Psoas muscle (tissue), 8 donors: Measurements from ENCODE around the gene APOA4. TPM values are rescaled to one million over a fixed set of nuclear protein-coding genes. Genes with fewer than 3 reads are reported as not detected.
A peak's percentile ranks its signal among the peaks of the same experiment; 100 is the strongest.

Experiments
- ATAC-seq, 4 donors: fragments of 200-7000 bp; cut with Tn5 transposase; one replicate each; pipeline ENCODE4 v1.9.1; 2020; ENCODE audit warnings: moderate library complexity in 3 of 4, mild to moderate bottlenecking in 2 of 4
- DNase-seq, 2 donors: peaks; one replicate each; pipeline ENCODE4 v3.0.0-alpha.2; 2020
- H3K27ac ChIP-seq: fragments of 200-600 bp; one replicate; pipeline ENCODE4 v1.8.0; 2022
- H3K27me3 ChIP-seq, 3 donors: fragments of 200-600 bp in 1 of 3; one replicate each; pipeline versions ENCODE4 v1.6.1 to v1.8.0; 2013 to 2022; ENCODE audit warnings: low read length in 2 of 3, mild to moderate bottlenecking in 2 of 3, moderate library complexity in 1 of 3; ENCODE audit not compliant: insufficient read depth in 3 of 3
- H3K36me3 ChIP-seq, 2 donors: fragments of 200-600 bp in 1 of 2; one replicate each; pipeline versions ENCODE4 v1.6.1 to v1.8.0; 2013 to 2022; ENCODE audit warnings: low read depth in 1 of 2, mild to moderate bottlenecking in 1 of 2, moderate library complexity in 1 of 2; ENCODE audit not compliant: insufficient read depth in 1 of 2
- H3K4me1 ChIP-seq: fragments of 200-600 bp; one replicate; pipeline ENCODE4 v1.8.0; 2022
- H3K4me3 ChIP-seq: fragments of 200-600 bp; one replicate; pipeline ENCODE4 v1.8.0; 2022; ENCODE audit warnings: mild to moderate bottlenecking
- H3K9me3 ChIP-seq: fragments of 200-600 bp; one replicate; pipeline ENCODE4 v1.8.0; 2022
- WGBS, 3 donors: extraction: QIAGEN DNeasy Blood & Tissue Kit; methylation state at CpG; one replicate each; pipeline versions ENCODE4 v1.1.6 to v1.1.7; 2013; 5-methylcytosine and 5-hydroxymethylcytosine counted together
- intact Hi-C, 2 donors: fragments of 100-400 bp; cut with DNase I; formaldehyde crosslinking; loops; one replicate each; pipeline versions ENCODE4 v1.11.0 to v1.14.2; 2022
- polyA plus RNA-seq, 3 donors: library from polyadenylated mRNA; stranded (reverse); fragments of 200-250 nt; gene quantifications; one replicate each; pipeline ENCODE4 v1.2.3, GENCODE V29; 2013
- total RNA-seq, 4 donors: library from RNA; stranded (reverse); fragmentation: NEBNext Ultra II Directional in 2 of 4; extraction: Animal tissue kit (Norgen Biotek cat#: 25700) in 2 of 4; gene quantifications; one replicate each; pipeline versions ENCODE4 v1.2.1 to v1.2.4, GENCODE V29; 2021 to 2023
- TF ChIP-seq, protein P1 (sequence below): fragments of 200-600 bp; IDR thresholded peaks from one replicate; pipeline ENCODE4 v1.8.0; 2022; ENCODE audit warnings: antibody characterized with exemption
- donor health status: healthy with polysubstance abuse.
- donor health status: DM: no; HTN: no; CAD: no; lungs with moderate emphysema.
- donor health status: Bipolar disorder and iron deficiency.
- donor health status: healthy.
- donor health status: DM: yes; HTN: yes; CAD: no.
- donor health status: DM: no; HTN: no; CAD: no.
- donor health status: DM: no; HTN: no; CAD: no.
- donor health status: DM: yes; HTN: yes; CAD: no.

Gene APOA4
- total and polyA plus RNA-seq, 7 donors, result 0.44 to 6.0 (median 0.50) TPM; not detected in 4

DNA sequence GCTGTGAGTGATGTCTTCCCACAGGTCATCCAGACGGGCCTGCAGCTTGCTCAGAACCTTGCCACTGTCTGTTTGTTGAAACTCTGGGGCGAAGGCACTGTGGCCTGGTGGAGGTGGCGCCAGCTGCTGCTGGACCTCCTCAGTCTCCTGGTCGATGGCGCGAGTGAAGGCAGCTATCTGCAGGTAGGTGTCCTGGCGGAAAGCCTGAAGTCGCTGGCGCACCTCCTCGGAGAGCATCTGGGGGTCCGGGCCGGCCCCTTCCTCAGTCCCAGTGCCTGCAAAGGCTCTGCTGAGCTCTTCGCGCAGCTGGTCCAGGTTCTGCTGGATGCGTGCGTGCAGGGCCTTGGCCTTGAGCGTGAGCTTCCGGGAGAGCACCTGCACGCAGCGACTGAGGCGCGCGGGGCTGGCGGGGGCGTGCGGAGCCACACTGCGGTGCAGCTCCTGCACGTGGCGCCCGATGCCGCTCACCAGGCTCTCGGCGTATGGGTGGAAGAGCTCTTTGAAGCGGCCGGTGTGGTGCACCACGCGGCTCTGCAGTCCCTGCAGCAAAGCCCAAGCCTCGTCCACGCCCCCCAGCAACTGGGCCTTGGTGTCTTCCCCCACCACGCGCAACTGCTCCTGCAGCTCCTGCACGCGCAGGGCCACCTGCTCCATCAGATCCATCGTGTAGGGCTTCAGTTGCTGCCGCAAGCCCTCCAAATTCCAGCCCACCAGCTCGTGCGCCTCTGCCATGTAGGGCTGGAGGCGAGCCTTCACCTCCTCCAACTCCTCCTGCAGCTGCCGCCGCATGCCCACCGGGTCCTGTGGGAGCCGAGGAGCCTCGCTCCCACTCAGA is 32.7 kb downstream of the APOA4 start:
- Histone ChIP-seq H3K4me3 (no peak overlapping the region), H3K4me1 (peaks cover 10% of the 10 kb centered on the region), H3K27ac (no peak overlapping the region), H3K27me3 (no peaks in the 10 kb centered on the region), H3K9me3 (no peaks in the 10 kb centered on the region), H3K36me3 (peaks cover 0 to 15% of the 10 kb centered on the region in 2 donors)
- WGBS, 3 donors, result 81 to 84% (median 84%) methylated on average over 50 to 53 of the region's 53 CpGs
- ATAC-seq (no peak), DNase-seq (peak in 1 of 2 donors; percentile 56)
- TF ChIP-seq, protein P1, sequence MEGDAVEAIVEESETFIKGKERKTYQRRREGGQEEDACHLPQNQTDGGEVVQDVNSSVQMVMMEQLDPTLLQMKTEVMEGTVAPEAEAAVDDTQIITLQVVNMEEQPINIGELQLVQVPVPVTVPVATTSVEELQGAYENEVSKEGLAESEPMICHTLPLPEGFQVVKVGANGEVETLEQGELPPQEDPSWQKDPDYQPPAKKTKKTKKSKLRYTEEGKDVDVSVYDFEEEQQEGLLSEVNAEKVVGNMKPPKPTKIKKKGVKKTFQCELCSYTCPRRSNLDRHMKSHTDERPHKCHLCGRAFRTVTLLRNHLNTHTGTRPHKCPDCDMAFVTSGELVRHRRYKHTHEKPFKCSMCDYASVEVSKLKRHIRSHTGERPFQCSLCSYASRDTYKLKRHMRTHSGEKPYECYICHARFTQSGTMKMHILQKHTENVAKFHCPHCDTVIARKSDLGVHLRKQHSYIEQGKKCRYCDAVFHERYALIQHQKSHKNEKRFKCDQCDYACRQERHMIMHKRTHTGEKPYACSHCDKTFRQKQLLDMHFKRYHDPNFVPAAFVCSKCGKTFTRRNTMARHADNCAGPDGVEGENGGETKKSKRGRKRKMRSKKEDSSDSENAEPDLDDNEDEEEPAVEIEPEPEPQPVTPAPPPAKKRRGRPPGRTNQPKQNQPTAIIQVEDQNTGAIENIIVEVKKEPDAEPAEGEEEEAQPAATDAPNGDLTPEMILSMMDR, result no peak
- intact Hi-C loops, result loop anchor here (1.0 to 5.0 kb wide), 4 partner anchors 45 to 317 kb away; partner anchors contain the start of gene APOA1 (in 1 of the 2)

DNA sequence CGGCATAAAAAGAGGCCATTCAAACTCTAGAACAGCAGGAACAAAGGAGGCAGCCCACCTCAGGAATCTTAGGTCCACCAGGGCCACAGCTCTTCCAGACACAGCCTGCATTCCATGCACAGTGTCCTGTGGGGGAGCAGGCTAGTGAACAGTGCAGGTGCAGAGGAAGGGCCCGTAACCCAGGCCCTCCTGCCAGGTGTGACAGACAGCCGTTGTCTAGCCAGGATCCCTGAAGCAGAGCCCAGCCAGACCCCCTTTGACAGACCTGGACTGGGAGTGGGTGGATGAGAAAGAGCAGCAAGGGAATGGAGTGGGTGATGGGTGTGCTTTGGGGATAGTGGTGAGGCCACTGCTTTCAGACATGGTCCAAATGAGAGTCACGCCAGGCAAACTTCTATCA is 34.1 kb downstream of the APOA4 start:
- WGBS, 3 donors, result 83 to 93% (median 91%) methylated on average over 4 of the region's 4 CpGs
- DNase-seq (no peak), ATAC-seq (no peak)
- no peaks in the 10 kb centered on the region for H3K9me3 ChIP-seq
- H3K4me1 ChIP-seq, result peaks cover 10% of the 10 kb centered on the region
- H3K27me3 ChIP-seq, result no peaks in the 10 kb centered on the region
- H3K36me3 ChIP-seq, result peaks cover 10 to 29% of the 10 kb centered on the region in 2 donors
- TF ChIP-seq, protein P1, result no peak
- H3K27ac ChIP-seq, result no peak overlapping the region
- intact Hi-C loops, result loop anchor here (2.0 to 5.0 kb wide), 2 partner anchors 438 to 444 kb away; partner anchors contain the start of genes PCSK7 (in 1 of the 2) and RNF214 (in 1 of the 2)
- H3K4me3 ChIP-seq, result no peak overlapping the region

DNA sequence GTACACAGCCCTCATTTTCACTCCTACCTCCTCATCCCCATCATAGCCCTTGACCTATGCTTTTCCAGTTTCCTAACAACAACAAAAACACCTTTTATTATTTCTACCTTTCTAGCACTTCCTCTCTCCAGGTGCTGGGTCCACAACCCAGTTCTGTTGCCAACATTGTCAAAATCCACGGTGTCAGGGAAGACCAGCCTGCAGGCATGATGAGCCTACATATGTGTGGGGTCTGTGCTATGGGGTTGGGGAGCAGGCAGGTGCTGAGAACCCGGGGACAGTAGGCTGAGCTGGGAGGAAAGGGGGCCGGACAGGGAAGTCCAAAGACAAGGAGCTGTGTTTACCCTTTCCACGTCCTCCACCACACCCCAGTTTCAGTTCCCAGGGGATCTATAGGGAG is 34.6 kb downstream of the APOA4 start:
- Histone ChIP-seq H3K9me3 (no peaks in the 10 kb centered on the region), H3K27me3 (no peaks in the 10 kb centered on the region), H3K4me3 (peak overlapping the region; percentile 98), H3K4me1 (peaks cover 10% of the 10 kb centered on the region), H3K36me3 (peaks cover 12 to 34% of the 10 kb centered on the region in 2 donors), H3K27ac (peak overlapping the region; percentile 87)
- ATAC-seq, result no peak
- TF ChIP-seq, protein P1, result no peak
- intact Hi-C loops, result loop anchor here (2.0 to 5.0 kb wide), 2 partner anchors 439 to 444 kb away; partner anchors contain the start of genes PCSK7 (in 1 of the 2) and RNF214 (in 1 of the 2)
- WGBS, 3 donors, result 51 to 69% (median 51%) methylated on average over 4 of the region's 4 CpGs
- DNase-seq, result no peak

GRCh38 chr11:116787786-116788486 is 35.2 kb downstream of the APOA4 start, which contains the start of gene ZPR1:
Gene ZPR1 (minus strand): TSS chr11:116788023. CDS start chr11:116787990, 33 bp downstream.
- WGBS, 3 donors, result 1% methylated on average over 50 to 56 of the region's 56 CpGs
- Histone ChIP-seq H3K36me3 (peaks cover 17 to 40% of the 10 kb centered on the region in 2 donors), H3K27ac (peak within 1 kb of the TSS; percentile 87), H3K4me3 (peak within 1 kb of the TSS; percentile 98), H3K9me3 (no peaks in the 10 kb centered on the region), H3K27me3 (no peaks in the 10 kb centered on the region), H3K4me1 (peaks cover 10% of the 10 kb centered on the region)
- ATAC-seq (peak; percentile 83 to 95 (median 89)), DNase-seq (peak; percentile 84 to 93)
- intact Hi-C loops, result loop anchor here (2.0 to 5.0 kb wide), 2 partner anchors 439 to 445 kb away; partner anchors contain the start of genes PCSK7 (in 1 of the 2) and RNF214 (in 1 of the 2)
- TF ChIP-seq, protein P1, result no peak
